Gastroesophageal sphincter (tissue), 4 donors: Measurements from ENCODE around the gene BLOC1S6. TPM values are rescaled to one million over a fixed set of nuclear protein-coding genes. Genes with fewer than 3 reads are reported as not detected.

Experiments
- ATAC-seq: fragments of 150-250 bp; one replicate; pipeline ENCODE4 v1.9.1; 2016; ENCODE audit warnings: mild to moderate bottlenecking, moderate library complexity
- H3K27ac ChIP-seq, 4 donors: fragments of 200-600 bp; sonication (generic) in 3 of 4; 1 replicate in 3 of 4; 2 replicates in 1 of 4; pipeline ENCODE4 v1.5.1; 2016 to 2019
- H3K27me3 ChIP-seq: fragments of 200-600 bp; sonication (generic); one replicate; pipeline ENCODE4 v1.5.1; 2019
- H3K36me3 ChIP-seq, 2 donors: fragments of 200-600 bp; sonication (generic); one replicate each; pipeline ENCODE4 v1.5.1; 2019; ENCODE audit warnings: control low read depth in 1 of 2
- H3K4me1 ChIP-seq, 3 donors: fragments of 200-600 bp; sonication (generic); 1 replicate in 2 of 3; 2 replicates in 1 of 3; pipeline ENCODE4 v1.5.1; 2016 to 2019; ENCODE audit warnings: control low read depth in 2 of 3
- H3K4me3 ChIP-seq, 2 donors: fragments of 200-600 bp; sonication (generic); one replicate each; pipeline ENCODE4 v1.5.1; 2019; ENCODE audit warnings: mild to moderate bottlenecking in 1 of 2, moderate library complexity in 1 of 2
- H3K9me3 ChIP-seq, 3 donors: fragments of 200-600 bp; sonication (generic); one replicate each; pipeline ENCODE4 v1.5.1; 2017 to 2019; ENCODE audit warnings: control low read depth in 2 of 3
- CTCF ChIP-seq, 4 experiments: fragments of 200-600 bp in 2 of 4; fragments of 450-650 bp in 2 of 4; sonication (generic) in 1 of 4; IDR thresholded peaks; one replicate each; pipeline ENCODE4 v1.5.1; 2017 to 2019; ENCODE audit warnings: antibody characterized with exemption in 4 of 4, mild to moderate bottlenecking in 2 of 4, moderate library complexity in 2 of 4
- EP300 ChIP-seq: sonication (generic); formaldehyde crosslinking; IDR thresholded peaks from one replicate; pipeline ENCODE4 v1.6.1; 2017; ENCODE audit warnings: antibody characterized with exemption, mild to moderate bottlenecking
- POLR2A ChIP-seq, 2 donors: fragments of 450-650 bp; IDR thresholded peaks; one replicate each; pipeline ENCODE4 v1.6.1; 2017; ENCODE audit warnings: antibody characterized with exemption in 2 of 2, mild to moderate bottlenecking in 2 of 2, moderate library complexity in 1 of 2
- POLR2AphosphoS5 ChIP-seq: sonication (generic); formaldehyde crosslinking; IDR thresholded peaks from one replicate; pipeline ENCODE4 v1.6.1; 2017; ENCODE audit warnings: antibody characterized with exemption
- WGBS, 2 donors: methylation state at CpG; one replicate each; pipeline ENCODE4 v1.1.5; 2018; ENCODE audit warnings: low coverage in 1 of 2; 5-methylcytosine and 5-hydroxymethylcytosine counted together
- total RNA-seq, 4 donors: library from RNA; depleted of rRNA; stranded (reverse); fragments of >200 nt; gene quantifications; one replicate each; pipeline ENCODE4 v1.1.0, GENCODE V29; 2016

Gene BLOC1S6
- total RNA-seq, 4 donors from 2014 or later: 43.7 to 87.8 (median 54.3) TPM

GRCh38 chr15:45603881-45604280 is 16.7 kb downstream of the BLOC1S6 start:
- no peak for TF ChIP-seq CTCF (IDR thresholded peaks at IDR 0.05)
- TF ChIP-seq POLR2AphosphoS5: no peak
- TF ChIP-seq POLR2A (IDR thresholded peaks at IDR 0.05): no peak
- no peak for TF ChIP-seq EP300
- ATAC-seq: no peak
- Histone ChIP-seq H3K27ac (no peak overlapping the region), H3K36me3 (peaks cover 0 to 36% of the 10 kb centered on the region in 2 donors), H3K9me3 (no peaks in the 10 kb centered on the region), H3K4me3 (no peak overlapping the region), H3K4me1 (no peaks in the 10 kb centered on the region), H3K27me3 (no peaks in the 10 kb centered on the region)
- 81 to 94% methylated on average over 3 of the region's 3 CpGs for WGBS, 2 donors

GRCh38 chr15:45604326-45604725 is 17.1 kb downstream of the BLOC1S6 start:
- no peak for ATAC-seq
- Histone ChIP-seq H3K4me3 (no peak overlapping the region), H3K4me1 (no peaks in the 10 kb centered on the region), H3K9me3 (no peaks in the 10 kb centered on the region), H3K36me3 (peaks cover 0 to 36% of the 10 kb centered on the region in 2 donors), H3K27ac (no peak overlapping the region), H3K27me3 (no peaks in the 10 kb centered on the region)
- WGBS, 2 donors: 57 to 86% methylated on average over 1 of the region's 1 CpG
- no peak for TF ChIP-seq EP300
- TF ChIP-seq CTCF (IDR thresholded peaks at IDR 0.05): no peak
- TF ChIP-seq POLR2A (IDR thresholded peaks at IDR 0.05): no peak
- no peak for TF ChIP-seq POLR2AphosphoS5

GRCh38 chr15:45606413-45606812 is 19.2 kb downstream of the BLOC1S6 start:
- Histone ChIP-seq H3K36me3 (peaks cover 0 to 41% of the 10 kb centered on the region in 2 donors), H3K27ac (no peak overlapping the region), H3K4me3 (no peak overlapping the region), H3K4me1 (no peaks in the 10 kb centered on the region), H3K27me3 (no peaks in the 10 kb centered on the region), H3K9me3 (no peaks in the 10 kb centered on the region)
- no peak for ATAC-seq
- no peak for TF ChIP-seq CTCF (IDR thresholded peaks at IDR 0.05)
- WGBS, 2 donors: 63 to 90% methylated on average over 3 of the region's 3 CpGs

GRCh38 chr15:45606841-45607240 is 19.7 kb downstream of the BLOC1S6 start:
- WGBS, 2 donors: 78 to 100% methylated on average over 1 of the region's 1 CpG
- peaks cover 0 to 41% of the 10 kb centered on the region in 2 donors for H3K36me3 ChIP-seq
- H3K27ac ChIP-seq: no peak overlapping the region
- no peak overlapping the region for H3K4me3 ChIP-seq
- no peaks in the 10 kb centered on the region for H3K4me1 ChIP-seq
- TF ChIP-seq POLR2AphosphoS5: no peak
- TF ChIP-seq POLR2A (IDR thresholded peaks at IDR 0.05): no peak
- no peak for TF ChIP-seq EP300
- no peak for TF ChIP-seq CTCF (IDR thresholded peaks at IDR 0.05)
- H3K9me3 ChIP-seq: no peaks in the 10 kb centered on the region
- no peaks in the 10 kb centered on the region for H3K27me3 ChIP-seq
- no peak for ATAC-seq

GRCh38 chr15:45611305-45611704 is 24.1 kb downstream of the BLOC1S6 start:
- H3K4me3 ChIP-seq: no peak overlapping the region
- no peak for ATAC-seq
- TF ChIP-seq POLR2AphosphoS5: no peak
- TF ChIP-seq CTCF (IDR thresholded peaks at IDR 0.05): peak in 2 of 4 experiments; percentile 23 to 34
- peaks cover 0 to 6% (median 0%) of the 10 kb centered on the region in 3 donors for H3K4me1 ChIP-seq
- H3K9me3 ChIP-seq: no peaks in the 10 kb centered on the region
- H3K27me3 ChIP-seq: no peaks in the 10 kb centered on the region
- 18 to 21% methylated on average over 4 of the region's 4 CpGs for WGBS, 2 donors
- H3K27ac ChIP-seq: no peak overlapping the region
- peaks cover 0 to 31% of the 10 kb centered on the region in 2 donors for H3K36me3 ChIP-seq
